HG03060 (cell line): ENCODE results near the gene FAM78A.

Experiments used
- ATAC-seq: cut with Tn5 transposase; IDR thresholded peaks from one replicate; pipeline ENCODE4 v1.9.1; 2021; ENCODE audit warnings: low read depth, moderate number of reproducible peaks; ENCODE audit not compliant: unreplicated experiment

The FAM78A gene

GRCh38 chr9:131303381-131304321 lies 27.3 kb upstream of the FAM78A start:
- ATAC-seq = no peak

DNA sequence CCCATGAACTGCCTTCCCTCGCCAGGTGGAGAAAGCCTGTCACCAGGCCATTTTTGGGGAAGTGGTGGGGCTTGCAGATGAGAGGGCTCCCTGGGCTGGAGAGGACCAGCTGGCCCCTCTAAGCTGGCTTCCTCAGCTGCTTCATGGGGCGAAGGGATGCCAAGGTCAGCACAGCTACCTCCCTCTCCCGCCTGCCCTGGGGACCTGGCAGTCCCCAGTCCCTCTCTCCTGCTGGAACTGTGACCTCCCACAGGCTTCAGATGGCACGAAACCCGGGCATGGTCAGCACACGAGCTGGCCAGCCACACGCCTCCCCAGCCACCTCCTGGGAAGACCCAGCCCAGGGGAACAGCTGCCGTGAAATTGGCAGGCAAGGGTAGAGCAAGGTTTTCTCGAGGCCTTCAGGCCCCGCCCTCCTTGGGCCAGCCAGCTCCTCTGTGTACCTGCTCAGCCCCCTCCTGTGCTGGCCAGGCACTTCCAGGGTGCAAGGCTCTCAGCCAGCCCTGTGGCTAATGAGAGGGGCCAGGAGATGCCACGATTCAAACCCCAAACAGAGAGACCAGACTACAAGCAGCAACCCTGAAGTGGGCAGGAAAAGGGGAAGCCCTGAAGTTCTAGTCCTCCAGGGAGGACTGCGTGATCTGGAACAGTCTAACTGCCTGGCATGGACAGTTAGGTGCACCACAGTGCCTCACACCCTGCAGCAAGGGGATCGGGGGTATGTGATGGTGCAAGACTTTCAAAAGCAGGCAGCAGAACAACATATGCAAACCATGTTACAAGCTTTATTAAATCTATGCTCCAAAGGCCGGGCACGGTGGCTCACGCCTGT lies 26.1 kb upstream of the FAM78A start:
- no peak for ATAC-seq

GRCh38 chr9:131300444-131300843 lies 24.1 kb upstream of the FAM78A start:
- no peak for ATAC-seq

- no peak for ATAC-seq
Measured at GRCh38 chr9:131299961-131300347, 23.6 kb upstream of the FAM78A start.

DNA sequence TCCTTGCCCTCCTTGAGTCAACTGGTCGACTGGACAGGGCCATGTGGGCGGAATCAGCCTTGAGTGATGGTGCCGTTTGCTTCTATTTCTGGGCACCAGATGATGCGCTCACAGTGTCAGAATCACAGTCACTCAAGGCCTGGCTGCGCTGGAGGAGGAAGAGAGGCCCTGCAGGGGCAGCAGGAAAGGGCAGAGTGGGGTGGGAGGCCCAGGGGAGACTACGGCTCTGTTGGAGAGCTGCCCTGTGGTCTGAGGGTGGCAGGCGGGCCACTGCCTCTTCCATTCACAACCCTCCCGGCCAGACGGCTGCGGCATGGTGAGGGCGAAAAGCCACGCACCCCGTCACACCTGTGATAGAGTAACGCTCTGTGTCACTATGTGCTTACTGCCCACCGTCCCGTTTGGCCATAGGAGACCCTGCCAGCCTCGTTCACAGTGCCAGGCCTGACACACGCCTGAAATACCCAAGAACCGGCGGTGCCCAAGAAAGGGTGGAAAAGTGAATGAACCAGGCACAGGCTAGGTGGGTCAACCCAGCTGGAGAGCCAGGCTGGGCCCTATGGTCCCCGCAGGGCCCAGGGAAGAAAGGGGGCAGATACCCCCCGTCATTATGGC lies 23.1 kb upstream of the FAM78A start:
- no peak for ATAC-seq

GRCh38 chr9:131298816-131299215 lies 22.5 kb upstream of the FAM78A start:
- no peak for ATAC-seq

GRCh38 chr9:131298341-131298740 lies 22.0 kb upstream of the FAM78A start:
- ATAC-seq = no peak

DNA sequence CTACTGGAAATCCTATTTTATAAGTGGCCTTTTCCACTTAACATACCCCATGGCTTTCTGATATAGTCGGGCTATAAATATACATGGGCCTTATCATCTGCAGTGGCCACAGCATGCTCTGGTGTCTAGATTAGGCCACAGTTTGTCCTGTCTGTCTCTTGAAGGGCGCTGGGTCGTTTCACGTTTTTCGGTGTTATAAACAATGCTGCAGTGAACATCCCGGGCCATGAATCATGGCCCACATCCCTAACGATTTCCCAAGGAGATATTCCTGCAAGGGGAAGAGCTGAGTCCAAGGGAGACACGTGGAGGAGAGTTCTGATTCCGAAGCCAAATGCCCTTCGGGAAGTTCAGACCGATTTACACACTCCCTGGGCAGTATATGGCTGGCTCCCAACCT lies 21.6 kb upstream of the FAM78A start:
- no peak for ATAC-seq

DNA sequence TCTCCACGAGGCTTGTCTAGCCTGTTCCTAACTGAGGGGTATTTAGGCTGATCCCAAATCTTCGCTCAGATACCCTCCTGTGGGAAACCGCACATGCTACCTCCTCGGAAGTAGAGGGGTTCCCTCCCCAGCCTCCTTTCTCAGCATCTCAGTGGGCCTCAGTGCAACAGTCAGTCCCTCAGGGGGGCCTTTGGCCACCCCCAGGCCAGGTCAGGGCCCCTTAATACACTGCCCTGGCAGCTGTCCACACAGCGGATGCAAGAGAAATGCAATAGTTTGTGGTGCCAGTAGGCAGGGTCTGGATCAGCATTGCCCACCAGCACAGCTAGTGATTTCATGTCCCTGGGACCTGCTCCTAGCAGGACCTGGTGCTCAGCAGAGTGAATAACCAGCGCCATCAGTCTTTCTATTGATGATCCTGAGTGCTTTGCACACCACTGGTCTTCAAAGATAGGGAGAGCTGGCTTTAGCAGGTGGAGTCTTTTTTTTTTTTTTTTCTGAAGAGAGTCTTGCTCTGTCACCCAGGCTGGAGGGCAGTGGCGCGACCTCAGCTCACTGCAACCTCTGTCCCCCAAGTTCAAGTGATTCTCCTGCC lies 20.7 kb upstream of the FAM78A start:
- no peak for ATAC-seq

GRCh38 chr9:131296460-131296859 lies 20.1 kb upstream of the FAM78A start:
- ATAC-seq = no peak

DNA sequence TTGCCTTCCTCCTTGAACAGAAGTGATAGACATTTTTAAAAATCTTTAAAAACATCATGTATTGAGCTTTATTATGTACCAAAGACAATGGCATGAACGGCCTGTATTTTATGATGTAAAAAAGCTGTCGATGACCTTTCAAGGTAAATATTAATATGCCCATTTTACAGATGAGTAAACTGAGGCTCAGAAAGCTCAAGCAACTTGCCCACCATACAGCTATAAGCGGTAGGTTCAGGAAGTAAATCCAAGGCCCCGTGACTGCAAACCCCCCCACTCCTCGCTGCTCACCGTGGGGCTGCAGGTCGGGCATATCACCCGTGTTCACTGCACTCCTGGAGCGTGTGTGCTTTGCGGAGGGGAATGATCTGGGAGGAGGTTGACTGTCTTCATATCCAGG lies 16.6 kb upstream of the FAM78A start:
- no peak for ATAC-seq

DNA sequence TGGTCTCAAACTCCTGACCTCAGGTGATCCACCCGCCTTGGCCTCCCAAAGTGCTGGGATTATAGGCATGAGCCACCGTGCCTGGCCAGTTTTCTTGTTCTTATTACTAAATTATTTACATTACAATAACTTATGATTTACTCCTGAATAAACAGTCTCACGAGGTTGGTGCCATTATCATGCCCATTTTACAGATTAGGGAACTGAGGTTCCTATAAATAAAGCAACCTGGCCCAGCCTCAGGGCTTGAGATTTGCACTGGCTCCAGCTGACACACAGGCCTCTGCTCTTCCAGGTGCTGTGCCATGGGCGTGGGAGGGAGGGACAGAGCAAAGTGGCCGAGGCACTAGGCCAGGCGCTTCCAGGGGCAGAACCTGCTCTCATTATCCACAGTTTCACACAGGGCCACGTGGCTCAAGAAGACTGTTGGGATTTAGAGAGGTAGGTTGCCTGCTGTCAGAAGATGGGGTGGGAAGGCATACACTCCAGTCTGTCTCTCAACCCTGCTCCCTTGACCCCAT lies 15.5 kb upstream of the FAM78A start:
- ATAC-seq = no peak

- no peak for ATAC-seq
Measured at GRCh38 chr9:131290767-131291370, 14.6 kb upstream of the FAM78A start.

GRCh38 chr9:131290036-131290766 lies 13.9 kb upstream of the FAM78A start:
- ATAC-seq = no peak

DNA sequence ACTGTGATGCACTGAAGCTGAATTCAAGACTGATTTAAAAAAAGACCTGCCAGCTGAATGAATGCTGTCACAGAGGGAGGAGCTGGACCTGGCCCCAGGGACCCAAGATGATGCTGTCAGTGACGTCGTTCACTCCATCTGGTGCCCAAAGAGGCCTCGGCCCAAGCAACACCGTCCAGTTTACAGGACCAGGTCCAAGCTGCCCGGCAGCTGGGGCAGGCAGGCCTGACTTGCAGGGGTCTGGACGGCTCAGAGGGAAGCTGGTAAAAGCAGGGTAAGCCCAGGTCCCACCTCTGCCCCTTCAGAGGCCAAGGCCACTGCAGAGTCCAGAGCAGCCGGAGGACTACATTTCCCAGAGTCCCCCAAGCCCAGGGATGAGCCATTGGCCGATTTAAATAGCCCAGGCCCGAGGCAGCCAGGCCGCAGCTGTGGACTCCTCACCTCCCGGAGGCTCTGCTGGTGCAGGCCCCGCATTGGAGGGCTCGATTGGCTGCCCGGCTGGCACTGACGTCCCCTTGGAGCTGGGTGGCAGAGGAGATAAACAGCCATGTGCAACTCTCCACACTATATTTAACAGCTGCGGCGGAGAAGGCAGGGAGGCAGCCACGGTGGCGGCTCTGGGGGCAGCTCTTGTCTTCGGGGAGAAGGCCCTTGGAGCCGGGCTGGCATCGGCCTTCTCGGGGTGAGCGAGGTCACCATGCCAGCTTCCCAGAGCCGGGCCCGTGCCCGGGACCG lies 13.2 kb upstream of the FAM78A start, which contains the start of gene PLPP7:
PLPP7 (plus strand) TSS at position 423 of the 735 bp plus-strand sequence; CDS start at position 698, 275 bp downstream.
- no peak for ATAC-seq

GRCh38 chr9:131288217-131288616 lies 11.9 kb upstream of the FAM78A start:
- ATAC-seq = no peak

DNA sequence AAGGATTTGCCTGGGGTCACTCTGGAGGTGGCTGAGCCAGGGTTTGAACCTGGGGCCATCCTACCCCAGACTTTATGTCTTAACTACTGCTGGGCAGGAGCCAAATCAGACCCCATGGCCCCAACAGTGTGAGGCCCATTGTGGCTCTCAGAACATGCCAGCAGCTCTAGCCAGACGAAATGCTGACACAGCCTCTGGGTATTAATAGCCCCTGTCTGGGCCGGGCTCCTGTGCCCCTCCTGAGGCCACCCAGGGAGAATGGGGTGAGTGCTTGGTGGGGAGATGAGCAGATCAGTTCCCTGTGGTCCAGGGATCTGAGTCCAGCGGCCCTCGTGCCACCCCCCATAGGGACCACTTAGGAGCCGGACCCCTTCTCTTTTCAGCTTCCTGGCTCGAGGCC lies 11.0 kb upstream of the FAM78A start:
- ATAC-seq = no peak

GRCh38 chr9:131284856-131285255 lies 8.5 kb upstream of the FAM78A start:
- ATAC-seq = no peak
